ENCODE data around the gene HNRNPD. TPM values are rescaled to one million over a fixed set of nuclear protein-coding genes. Genes with fewer than 3 reads are reported as not detected.
A peak's percentile ranks its signal among the peaks of the same experiment; 100 is the strongest.
"Not testable (repeated sequence)": the region's sequence is repeated elsewhere in the genome, so short reads cannot be mapped to it uniquely, and the experiment has no call there.

The HNRNPD gene
- total RNA-seq, 6 donors from 2014 or later = 75.9 to 182 (median 135) TPM

GRCh38 chr4:82352118-82352824 lies 21.5 kb downstream of the HNRNPD start:
- Histone ChIP-seq H3K27ac (peak overlapping the region in 1 of 4 donors; percentile 23), H3K4me3 (no peak overlapping the region), H3K9me3 (no peaks in the 10 kb centered on the region), H3K27me3 (no peaks in the 10 kb centered on the region), H3K36me3 (peaks cover 11 to 90% (median 44%) of the 10 kb centered on the region in 4 donors), H3K4me1 (peaks cover 0 to 14% (median 0%) of the 10 kb centered on the region in 4 donors)
- WGBS, 2 donors = 93 to 94% methylated on average over 6 of the region's 6 CpGs
- DNase-seq = no peak
- ATAC-seq (ENCODE audit: low FRiP score in 2 of 2) = no peak
- no peak for TF ChIP-seq CTCF (IDR thresholded peaks at IDR 0.05)
- TF ChIP-seq EP300 (IDR thresholded peaks at IDR 0.05) = no peak
- no peak for TF ChIP-seq POLR2A (IDR thresholded peaks at IDR 0.05)
- TF ChIP-seq POLR2AphosphoS5 (IDR thresholded peaks at IDR 0.05) = no peak

GRCh38 chr4:82346126-82346525 lies 27.7 kb downstream of the HNRNPD start:
- Histone ChIP-seq H3K4me3 (no peak overlapping the region), H3K27me3 (no peaks in the 10 kb centered on the region), H3K27ac (no peak overlapping the region), H3K4me1 (peaks cover 0 to 4% (median 0%) of the 10 kb centered on the region in 4 donors), H3K9me3 (no peaks in the 10 kb centered on the region), H3K36me3 (peaks cover 0 to 36% (median 4%) of the 10 kb centered on the region in 4 donors)
- ATAC-seq (ENCODE audit: low FRiP score in 2 of 2) (no peak), DNase-seq (no peak)
- TF ChIP-seq EP300 (IDR thresholded peaks at IDR 0.05) = no peak
- TF ChIP-seq POLR2AphosphoS5 (IDR thresholded peaks at IDR 0.05) = no peak
- TF ChIP-seq POLR2A (IDR thresholded peaks at IDR 0.05) = no peak
- TF ChIP-seq CTCF (IDR thresholded peaks at IDR 0.05) = no peak

- Histone ChIP-seq H3K27me3 (no peaks in the 10 kb centered on the region), H3K4me3 (no peak overlapping the region), H3K27ac (no peak overlapping the region), H3K4me1 (no peaks in the 10 kb centered on the region), H3K9me3 (peaks cover 0 to 5% (median 0%) of the 10 kb centered on the region in 4 donors), H3K36me3 (no peaks in the 10 kb centered on the region)
- DNase-seq (no peak), ATAC-seq (ENCODE audit: low FRiP score in 2 of 2) (no peak)
- TF ChIP-seq EP300 (IDR thresholded peaks at IDR 0.05) (no peak), POLR2AphosphoS5 (IDR thresholded peaks at IDR 0.05) (no peak), POLR2A (IDR thresholded peaks at IDR 0.05) (no peak), CTCF (IDR thresholded peaks at IDR 0.05) (no peak)
Observed at GRCh38 chr4:82335043-82335442, 38.7 kb downstream of the HNRNPD start.

- H3K4me1 ChIP-seq; H3K27me3 ChIP-seq; H3K4me3 ChIP-seq; H3K27ac ChIP-seq; H3K36me3 ChIP-seq; ATAC-seq (ENCODE audit: low FRiP score in 2 of 2); H3K9me3 ChIP-seq; DNase-seq: not testable (repeated sequence)
- 94 to 97% methylated on average over 6 to 9 of the region's 9 CpGs for WGBS, 2 donors
Observed at GRCh38 chr4:82333641-82334040, 40.1 kb downstream of the HNRNPD start.

- 80 to 95% methylated on average over 4 of the region's 4 CpGs for WGBS, 2 donors
- no peak for DNase-seq
- no peak overlapping the region for H3K27ac ChIP-seq
- H3K4me3 ChIP-seq = no peak overlapping the region
- no peaks in the 10 kb centered on the region for H3K36me3 ChIP-seq
- H3K9me3 ChIP-seq = peaks cover 0 to 5% (median 0%) of the 10 kb centered on the region in 4 donors
- no peak for TF ChIP-seq EP300 (IDR thresholded peaks at IDR 0.05)
- no peak for TF ChIP-seq POLR2A (IDR thresholded peaks at IDR 0.05)
- no peak for TF ChIP-seq CTCF (IDR thresholded peaks at IDR 0.05)
- TF ChIP-seq POLR2AphosphoS5 (IDR thresholded peaks at IDR 0.05) = no peak
- no peaks in the 10 kb centered on the region for H3K4me1 ChIP-seq
- no peak for ATAC-seq (ENCODE audit: low FRiP score in 2 of 2)
- H3K27me3 ChIP-seq = no peaks in the 10 kb centered on the region
Observed at GRCh38 chr4:82331814-82332213, 42.0 kb downstream of the HNRNPD start.

Measured in upper lobe of left lung (tissue), 6 donors.